HEK293 (cell line): ENCODE measurements around the gene TRIM65.

ENCODE experiments used
- CTCF ChIA-PET: fragments of 350-600 bp; formaldehyde crosslinking; extraction: SDS; loops from one replicate; lab custom pipeline; 2021; ENCODE audit warnings: antibody characterized with exemption; lab: Yijun Ruan, JAX
- POLR2A ChIA-PET: fragments of 300-600 bp; formaldehyde crosslinking; extraction: SDS; loops from one replicate; lab custom pipeline; 2020; ENCODE audit warnings: antibody characterized with exemption, inconsistent platforms; lab: Yijun Ruan, JAX
- H3K27ac ChIP-seq: fragments of 200-500 bp; sonication (Bioruptor generic); 2 replicates; pipeline ENCODE4 v1.5.1; 2014; ENCODE audit warnings: low read depth, low read length, control low read depth, inconsistent platforms; ENCODE audit errors: extremely low read depth
- H3K36me3 ChIP-seq, 2 experiments: fragments of 200-500 bp in 1 of 2; sonication (Bioruptor generic) in 1 of 2; 1 replicate in 1 of 2; 2 replicates in 1 of 2; pipeline ENCODE4 v1.5.1; 2014 to 2017; ENCODE audit warnings: inconsistent platforms in 2 of 2, low read length in 2 of 2; ENCODE audit not compliant: control insufficient read depth in 2 of 2, insufficient read depth in 1 of 2
- H3K4me1 ChIP-seq: fragments of 200-500 bp; sonication (Bioruptor generic); 2 replicates; pipeline ENCODE4 v1.5.1; 2014; ENCODE audit warnings: mild to moderate bottlenecking, low read length, inconsistent platforms; ENCODE audit not compliant: control insufficient read depth, insufficient read depth
- H3K4me3 ChIP-seq: 2 replicates; pipeline ENCODE4 v1.5.1; 2011; ENCODE audit warnings: low read depth, mild to moderate bottlenecking, control low read depth, low read length, moderate library complexity
- H3K9me3 ChIP-seq: fragments of 200-500 bp; sonication (Bioruptor generic); 2 replicates; pipeline ENCODE4 v1.5.1; 2014; ENCODE audit warnings: low read depth, low read length, inconsistent platforms; ENCODE audit not compliant: control insufficient read depth, insufficient read depth
- BCL11B ChIP-seq: fragments of 450-650 bp; formaldehyde crosslinking; IDR thresholded peaks from 2 replicates; pipeline ENCODE4 v1.5.1; 2016; ENCODE audit warnings: low read depth, missing biosample characterization, missing genetic modification characterization
- GLI2 ChIP-seq: fragments of 450-650 bp; formaldehyde crosslinking; IDR thresholded peaks from 2 replicates; pipeline ENCODE4; 2017; ENCODE audit warnings: missing biosample characterization, missing genetic modification characterization, low read depth, borderline replicate concordance
- KLF10 ChIP-seq: fragments of 450-650 bp; IDR thresholded peaks from 2 replicates; pipeline ENCODE4 v1.5.1; 2018; ENCODE audit warnings: missing biosample characterization, mild to moderate bottlenecking, missing genetic modification characterization
- ZNF174 ChIP-seq: fragments of 450-650 bp; formaldehyde crosslinking; IDR thresholded peaks from 2 replicates; pipeline ENCODE4 v1.5.0; 2017; ENCODE audit warnings: missing biosample characterization, mild to moderate bottlenecking, missing genetic modification characterization
- ZNF274 ChIP-seq, 2 experiments: fragments of 200-500 bp in 1 of 2; fragments of 450-650 bp in 1 of 2; sonication (Bioruptor generic) in 1 of 2; formaldehyde crosslinking in 1 of 2; IDR thresholded peaks; 2 replicates each; pipeline versions ENCODE4 v1.5.1 to v1.6.1; 2014 to 2016; ENCODE audit warnings: borderline replicate concordance in 1 of 2, inconsistent platforms in 1 of 2, low read length in 1 of 2, missing biosample characterization in 1 of 2, missing genetic modification characterization in 1 of 2
- ZNF311 ChIP-seq: fragments of 450-650 bp; formaldehyde crosslinking; IDR thresholded peaks from 2 replicates; pipeline ENCODE4 v1.5.1; 2017; ENCODE audit warnings: missing biosample characterization, missing genetic modification characterization, borderline replicate concordance
- ZNF350 ChIP-seq: fragments of 450-650 bp; formaldehyde crosslinking; IDR thresholded peaks from 2 replicates; pipeline ENCODE4 v1.5.0; 2017; ENCODE audit warnings: missing biosample characterization, mild to moderate bottlenecking, missing genetic modification characterization
- ZNF473 ChIP-seq: fragments of 450-650 bp; formaldehyde crosslinking; IDR thresholded peaks from 2 replicates; pipeline ENCODE4 v1.5.1; 2017; ENCODE audit warnings: missing biosample characterization, missing genetic modification characterization
- ZNF544 ChIP-seq: fragments of 450-650 bp; formaldehyde crosslinking; IDR thresholded peaks from 2 replicates; pipeline ENCODE4 v1.5.0; 2017; ENCODE audit warnings: missing biosample characterization, missing genetic modification characterization
- ZNF580 ChIP-seq: fragments of 450-650 bp; formaldehyde crosslinking; IDR thresholded peaks from 2 replicates; pipeline ENCODE4 v1.5.1; 2016; ENCODE audit warnings: missing biosample characterization, missing genetic modification characterization
- ZNF596 ChIP-seq: fragments of 450-650 bp; IDR thresholded peaks from 2 replicates; pipeline ENCODE4 v1.5.0; 2018; ENCODE audit warnings: missing biosample characterization, mild to moderate bottlenecking, missing genetic modification characterization, moderate library complexity
- ZNF645 ChIP-seq: fragments of 450-650 bp; formaldehyde crosslinking; IDR thresholded peaks from 2 replicates; pipeline ENCODE4; 2016; ENCODE audit warnings: missing biosample characterization, missing genetic modification characterization
- ZNF777 ChIP-seq: fragments of 450-650 bp; formaldehyde crosslinking; IDR thresholded peaks from 2 replicates; pipeline ENCODE4 v1.5.1; 2017; ENCODE audit warnings: missing biosample characterization, missing genetic modification characterization, borderline replicate concordance
- TF ChIP-seq, protein P1 (sequence below): IDR thresholded peaks from 2 replicates; pipeline ENCODE4 v1.6.1; 2011; ENCODE audit warnings: mild to moderate bottlenecking, low read depth, low read length, borderline replicate concordance
- TF ChIP-seq, protein P2 (sequence below): fragments of 450-650 bp; formaldehyde crosslinking; IDR thresholded peaks from 2 replicates; pipeline ENCODE4 v1.5.1; 2016; ENCODE audit warnings: missing biosample characterization, missing genetic modification characterization, borderline replicate concordance

Gene TRIM65

GRCh38 chr17:75900691-75901533 is 4.2 kb upstream of the TRIM65 start (continued):
- TF ChIP-seq ZNF645 (tag by site-specific recombination) (no peak), KLF10 (tag by site-specific recombination) (no peak)

DNA sequence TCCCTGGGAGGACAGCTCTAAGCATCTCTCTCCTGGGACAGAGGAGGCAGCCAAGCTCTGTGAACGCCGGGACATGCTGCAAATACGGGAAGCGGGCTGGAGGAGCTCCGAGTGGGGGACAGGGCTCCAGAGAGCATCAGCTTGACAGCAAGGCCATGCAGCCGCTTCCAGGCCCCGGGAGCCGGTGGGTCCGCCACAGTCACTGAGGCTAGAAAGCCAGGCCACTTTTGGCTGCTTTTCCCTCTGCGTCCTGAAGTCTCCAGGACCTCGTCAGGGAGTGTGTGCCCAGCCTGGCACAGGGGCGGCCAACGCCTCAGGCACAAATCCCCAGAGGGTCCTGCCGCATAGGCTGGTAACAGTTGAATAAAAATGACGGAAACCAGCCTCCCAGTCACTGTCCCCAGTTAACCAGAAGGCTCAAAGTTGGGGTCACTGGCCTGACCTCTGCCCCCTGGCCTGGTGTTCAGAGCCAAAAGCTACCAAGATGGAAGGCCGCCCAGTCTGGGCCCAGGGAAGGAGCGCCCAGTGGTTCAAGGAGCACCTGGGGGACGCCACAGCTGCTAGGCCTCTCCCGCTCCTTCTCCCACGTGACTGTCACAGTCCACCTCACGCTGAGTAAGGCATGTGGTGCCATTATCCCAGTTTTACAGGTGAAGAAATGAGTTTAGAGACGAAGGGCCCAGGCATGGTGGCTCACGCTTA is 3.2 kb upstream of the TRIM65 start:
- H3K36me3 ChIP-seq, result peaks cover 31 to 58% of the 10 kb centered on the region in 2 experiments
- CTCF ChIA-PET, result interaction anchor here (0.7 to 4.0 kb wide), 5 partner anchors 44 to 105 kb away, joined by 3 to 18 read pairs (median 3); partner anchors contain the start of gene CDK3
- TF ChIP-seq BCL11B (tag by site-specific recombination) (no peak), ZNF473 (no peak), ZNF596 (no peak), ZNF350 (tag by site-specific recombination) (no peak), ZNF174 (no peak), ZNF777 (tag by site-specific recombination) (no peak), ZNF274 (IDR thresholded peaks at IDR 0.05; ENCODE audit: low read length) (no peak), ZNF274 (tag by site-specific recombination; IDR thresholded peaks at IDR 0.05; ENCODE audit: borderline replicate concordance) (no peak), ZNF311 (tag by site-specific recombination) (no peak), ZNF580 (no peak), GLI2 (tag by site-specific recombination) (no peak), ZNF544 (no peak)
- TF ChIP-seq, protein P1, sequence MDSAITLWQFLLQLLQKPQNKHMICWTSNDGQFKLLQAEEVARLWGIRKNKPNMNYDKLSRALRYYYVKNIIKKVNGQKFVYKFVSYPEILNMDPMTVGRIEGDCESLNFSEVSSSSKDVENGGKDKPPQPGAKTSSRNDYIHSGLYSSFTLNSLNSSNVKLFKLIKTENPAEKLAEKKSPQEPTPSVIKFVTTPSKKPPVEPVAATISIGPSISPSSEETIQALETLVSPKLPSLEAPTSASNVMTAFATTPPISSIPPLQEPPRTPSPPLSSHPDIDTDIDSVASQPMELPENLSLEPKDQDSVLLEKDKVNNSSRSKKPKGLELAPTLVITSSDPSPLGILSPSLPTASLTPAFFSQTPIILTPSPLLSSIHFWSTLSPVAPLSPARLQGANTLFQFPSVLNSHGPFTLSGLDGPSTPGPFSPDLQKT, result no peak
- TF ChIP-seq, protein P2, sequence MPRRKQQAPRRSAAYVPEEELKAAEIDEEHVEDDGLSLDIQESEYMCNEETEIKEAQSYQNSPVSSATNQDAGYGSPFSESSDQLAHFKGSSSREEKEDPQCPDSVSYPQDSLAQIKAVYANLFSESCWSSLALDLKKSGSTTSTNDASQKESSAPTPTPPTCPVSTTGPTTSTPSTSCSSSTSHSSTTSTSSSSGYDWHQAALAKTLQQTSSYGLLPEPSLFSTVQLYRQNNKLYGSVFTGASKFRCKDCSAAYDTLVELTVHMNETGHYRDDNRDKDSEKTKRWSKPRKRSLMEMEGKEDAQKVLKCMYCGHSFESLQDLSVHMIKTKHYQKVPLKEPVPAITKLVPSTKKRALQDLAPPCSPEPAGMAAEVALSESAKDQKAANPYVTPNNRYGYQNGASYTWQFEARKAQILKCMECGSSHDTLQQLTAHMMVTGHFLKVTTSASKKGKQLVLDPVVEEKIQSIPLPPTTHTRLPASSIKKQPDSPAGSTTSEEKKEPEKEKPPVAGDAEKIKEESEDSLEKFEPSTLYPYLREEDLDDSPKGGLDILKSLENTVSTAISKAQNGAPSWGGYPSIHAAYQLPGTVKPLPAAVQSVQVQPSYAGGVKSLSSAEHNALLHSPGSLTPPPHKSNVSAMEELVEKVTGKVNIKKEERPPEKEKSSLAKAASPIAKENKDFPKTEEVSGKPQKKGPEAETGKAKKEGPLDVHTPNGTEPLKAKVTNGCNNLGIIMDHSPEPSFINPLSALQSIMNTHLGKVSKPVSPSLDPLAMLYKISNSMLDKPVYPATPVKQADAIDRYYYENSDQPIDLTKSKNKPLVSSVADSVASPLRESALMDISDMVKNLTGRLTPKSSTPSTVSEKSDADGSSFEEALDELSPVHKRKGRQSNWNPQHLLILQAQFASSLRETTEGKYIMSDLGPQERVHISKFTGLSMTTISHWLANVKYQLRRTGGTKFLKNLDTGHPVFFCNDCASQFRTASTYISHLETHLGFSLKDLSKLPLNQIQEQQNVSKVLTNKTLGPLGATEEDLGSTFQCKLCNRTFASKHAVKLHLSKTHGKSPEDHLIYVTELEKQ, result no peak
- peaks cover 17% of the 10 kb centered on the region for H3K4me1 ChIP-seq
- peak overlapping the region; percentile 16; the same call in 1 of the 2 replicates for H3K27ac ChIP-seq
- H3K9me3 ChIP-seq, result no peaks in the 10 kb centered on the region
- no peak overlapping the region for H3K4me3 ChIP-seq
- POLR2A ChIA-PET, result interaction anchor here (0.7 to 1.2 kb wide), 2 partner anchors 9 to 124 kb away, joined by 3 to 5 read pairs; no protein-coding TSS in a partner anchor
